Esophagus (tissue), 2 donors: ENCODE measurements around the gene MDH1B. TPM values are rescaled to one million over a fixed set of nuclear protein-coding genes. Genes with fewer than 3 reads are reported as not detected.
"Not testable (repeated sequence)": the region's sequence is repeated elsewhere in the genome, so short reads cannot be mapped to it uniquely, and the experiment has no call there.

Source experiments
- H3K27ac ChIP-seq, 2 donors: one replicate each; pipeline ENCODE4 v1.5.1; 2013; ENCODE audit warnings: low read depth in 2 of 2, mild to moderate bottlenecking in 2 of 2, inconsistent platforms in 1 of 2, low read length in 1 of 2, moderate library complexity in 1 of 2
- H3K27me3 ChIP-seq, 2 donors: one replicate each; pipeline ENCODE4 v1.6.1; 2013; ENCODE audit warnings: low read length in 2 of 2, control low read depth in 1 of 2, mild to moderate bottlenecking in 1 of 2; ENCODE audit not compliant: insufficient read depth in 2 of 2, control insufficient read depth in 1 of 2
- H3K36me3 ChIP-seq, 2 donors: one replicate each; pipeline ENCODE4 v1.6.1; 2013; ENCODE audit warnings: low read length in 1 of 2; ENCODE audit not compliant: control insufficient read depth in 2 of 2, insufficient read depth in 2 of 2
- H3K4me1 ChIP-seq, 2 donors: one replicate each; pipeline ENCODE4 v1.6.1; 2013; ENCODE audit warnings: low read length in 1 of 2; ENCODE audit not compliant: control insufficient read depth in 2 of 2, insufficient read depth in 2 of 2
- H3K4me3 ChIP-seq, 2 donors: one replicate each; pipeline ENCODE4 v1.5.1; 2013; ENCODE audit warnings: low read length in 2 of 2, mild to moderate bottlenecking in 2 of 2, low read depth in 1 of 2, moderate library complexity in 1 of 2
- H3K9me3 ChIP-seq, 2 donors: one replicate each; pipeline ENCODE4 v1.6.1; 2013; ENCODE audit warnings: mild to moderate bottlenecking in 2 of 2, low read depth in 1 of 2, low read length in 1 of 2, moderate library complexity in 1 of 2; ENCODE audit not compliant: control insufficient read depth in 2 of 2, insufficient read depth in 1 of 2
- WGBS, 2 donors: extraction: QIAGEN DNeasy Blood & Tissue Kit; methylation state at CpG; one replicate each; pipeline ENCODE4 v1.1.7; 2013; 5-methylcytosine and 5-hydroxymethylcytosine counted together
- polyA plus RNA-seq, 2 donors: library from polyadenylated mRNA; stranded (reverse); fragments of 200-250 nt; gene quantifications; one replicate each; pipeline ENCODE4 v1.2.3, GENCODE V29; 2013
- donor health status: healthy with polysubstance abuse.
- donor health status: Bipolar disorder and iron deficiency.

Gene MDH1B
- polyA plus RNA-seq, 2 donors: 0.31 to 0.51 TPM

GRCh38 chr2:206728277-206729199 lies 36.6 kb downstream of the MDH1B start:
- WGBS, 2 donors: 67 to 74% methylated on average over 7 of the region's 7 CpGs
- no peaks in the 10 kb centered on the region for H3K4me1 ChIP-seq
- H3K36me3 ChIP-seq: no peaks in the 10 kb centered on the region
- H3K9me3 ChIP-seq: no peaks in the 10 kb centered on the region
- H3K27ac ChIP-seq: no peak overlapping the region
- no peaks in the 10 kb centered on the region for H3K27me3 ChIP-seq
- H3K4me3 ChIP-seq: no peak overlapping the region

GRCh38 chr2:206727287-206727686 lies 37.8 kb downstream of the MDH1B start:
- Histone ChIP-seq H3K9me3 (no peaks in the 10 kb centered on the region), H3K27me3 (no peaks in the 10 kb centered on the region), H3K27ac (no peak overlapping the region), H3K4me1 (no peaks in the 10 kb centered on the region), H3K4me3 (no peak overlapping the region), H3K36me3 (no peaks in the 10 kb centered on the region)
- 84 to 88% methylated on average over 2 of the region's 2 CpGs for WGBS, 2 donors

- Histone ChIP-seq H3K27me3 (no peaks in the 10 kb centered on the region), H3K9me3 (no peaks in the 10 kb centered on the region), H3K4me1 (no peaks in the 10 kb centered on the region), H3K27ac (no peak overlapping the region), H3K4me3 (no peak overlapping the region), H3K36me3 (no peaks in the 10 kb centered on the region)
- 88 to 92% methylated on average over 1 of the region's 1 CpG for WGBS, 2 donors
Observed at GRCh38 chr2:206723288-206723687, 41.8 kb downstream of the MDH1B start.

GRCh38 chr2:206721256-206721920 lies 43.7 kb downstream of the MDH1B start:
- H3K4me3 ChIP-seq: no peak overlapping the region
- no peak overlapping the region for H3K27ac ChIP-seq
- H3K4me1 ChIP-seq: no peaks in the 10 kb centered on the region
- H3K9me3 ChIP-seq: no peaks in the 10 kb centered on the region
- 80 to 81% methylated on average over 4 of the region's 4 CpGs for WGBS, 2 donors
- H3K36me3 ChIP-seq: no peaks in the 10 kb centered on the region
- no peaks in the 10 kb centered on the region for H3K27me3 ChIP-seq

- Histone ChIP-seq H3K4me3 (no peak within 1 kb of the TSS), H3K27ac (no peak within 1 kb of the TSS), H3K4me1 (no peaks in the 10 kb centered on the region), H3K27me3 (peaks cover 0 to 2% of the 10 kb centered on the region in 2 donors), H3K9me3 (no peaks in the 10 kb centered on the region), H3K36me3 (no peaks in the 10 kb centered on the region)
- WGBS, 2 donors: 65 to 81% methylated on average over 1 of the region's 1 CpG
Observed at GRCh38 chr2:206718296-206718695, 46.8 kb downstream of the MDH1B start, which contains the start of gene DYTN. TSS of gene DYTN (minus strand) at chr2:206718396. CDS start at chr2:206718279, 117 bp downstream.

- H3K4me1 ChIP-seq: no peaks in the 10 kb centered on the region
- H3K9me3 ChIP-seq: no peaks in the 10 kb centered on the region
- peaks cover 0 to 2% of the 10 kb centered on the region in 2 donors for H3K27me3 ChIP-seq
- H3K36me3 ChIP-seq: no peaks in the 10 kb centered on the region
- H3K27ac ChIP-seq: no peak overlapping the region
- WGBS, 2 donors: 76 to 86% methylated on average over 3 of the region's 3 CpGs
- H3K4me3 ChIP-seq: no peak overlapping the region
Observed at GRCh38 chr2:206716623-206717022, 48.5 kb downstream of the MDH1B start.

GRCh38 chr2:206715183-206715582 lies 49.9 kb downstream of the MDH1B start:
- H3K9me3 ChIP-seq, H3K27me3 ChIP-seq, H3K4me3 ChIP-seq, H3K36me3 ChIP-seq, H3K4me1 ChIP-seq, H3K27ac ChIP-seq: not testable (repeated sequence)
- 63 to 76% methylated on average over 4 of the region's 4 CpGs for WGBS, 2 donors

GRCh38 chr2:206713746-206714145 lies 51.4 kb downstream of the MDH1B start:
- H3K36me3 ChIP-seq: no peaks in the 10 kb centered on the region
- WGBS, 2 donors: 71 to 72% methylated on average over 4 of the region's 4 CpGs

GRCh38 chr2:206708286-206708685 lies 56.8 kb downstream of the MDH1B start:
- Histone ChIP-seq H3K9me3 (no peaks in the 10 kb centered on the region), H3K27me3 (peaks cover 0 to 2% of the 10 kb centered on the region in 2 donors), H3K27ac (no peak overlapping the region), H3K36me3 (no peaks in the 10 kb centered on the region), H3K4me1 (no peaks in the 10 kb centered on the region), H3K4me3 (no peak overlapping the region)
- 59 to 69% methylated on average over 5 of the region's 5 CpGs for WGBS, 2 donors

More at GRCh38 chr2:206713746-206714145, 51.4 kb downstream of the MDH1B start:
- Histone ChIP-seq H3K4me3 (no peak overlapping the region), H3K27ac (no peak overlapping the region), H3K27me3 (peaks cover 0 to 2% of the 10 kb centered on the region in 2 donors), H3K9me3 (no peaks in the 10 kb centered on the region), H3K4me1 (no peaks in the 10 kb centered on the region)
